Measurements from ENCODE around the gene NPL.

The NPL gene

DNA sequence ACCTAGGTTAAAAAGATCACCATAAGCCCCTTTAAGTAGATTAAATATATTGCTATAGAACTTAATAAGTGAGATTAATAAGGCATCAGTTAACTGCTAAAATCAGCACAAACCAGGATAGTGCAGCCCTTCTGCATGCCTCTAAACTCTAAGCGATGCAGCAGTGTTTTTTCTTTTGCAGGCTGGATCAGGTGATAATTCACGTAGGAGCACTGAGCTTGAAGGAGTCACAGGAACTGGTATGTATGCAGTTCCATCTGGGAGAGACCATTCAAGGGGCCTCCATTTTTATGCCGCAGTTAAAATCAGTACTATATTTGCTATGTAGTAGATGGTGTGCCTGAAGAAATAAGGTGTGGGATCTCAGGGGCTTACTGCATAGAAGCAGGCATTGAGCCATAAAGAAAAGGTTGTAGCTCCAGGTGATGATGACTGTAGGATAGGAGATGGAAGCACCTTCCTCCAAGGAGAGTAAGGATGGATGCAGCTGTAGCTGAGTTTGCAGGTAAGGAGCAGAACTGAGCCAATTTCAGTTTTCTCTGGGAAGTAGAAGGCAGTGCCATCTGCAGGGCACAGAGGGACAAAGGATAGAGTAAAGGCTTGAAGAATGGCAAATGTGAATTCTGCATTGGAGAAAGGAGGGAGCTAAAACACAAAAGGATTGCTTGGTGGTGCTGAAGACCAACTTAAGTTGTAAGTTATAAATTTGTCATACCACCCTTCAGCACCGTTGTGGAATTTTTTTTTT is 22.6 kb downstream of the NPL start:
- DNase-seq (ENCODE audit: low read depth in 1 of 2, low spot score in 1 of 2), result no peak

DNA sequence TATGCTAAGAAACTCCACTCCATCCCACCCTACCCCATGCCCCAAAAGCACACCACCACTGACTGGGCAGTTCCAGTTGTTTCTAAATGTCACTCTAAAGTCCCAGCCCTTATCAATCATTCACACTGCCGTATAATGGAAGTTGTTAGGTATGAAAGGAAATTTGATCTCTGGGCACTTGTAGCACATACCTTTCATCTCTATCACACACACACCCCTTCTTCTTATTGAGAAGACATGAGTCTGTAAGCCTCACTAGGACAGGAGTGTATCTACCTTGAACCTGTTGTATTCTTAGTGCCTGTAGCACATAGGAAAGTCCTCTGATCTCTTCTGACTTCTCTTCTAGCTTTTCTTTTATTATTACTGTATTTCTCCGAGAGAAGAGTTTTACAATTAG is 27.3 kb downstream of the NPL start:
- no peak for DNase-seq (ENCODE audit: low read depth in 1 of 2, low spot score in 1 of 2)

DNA sequence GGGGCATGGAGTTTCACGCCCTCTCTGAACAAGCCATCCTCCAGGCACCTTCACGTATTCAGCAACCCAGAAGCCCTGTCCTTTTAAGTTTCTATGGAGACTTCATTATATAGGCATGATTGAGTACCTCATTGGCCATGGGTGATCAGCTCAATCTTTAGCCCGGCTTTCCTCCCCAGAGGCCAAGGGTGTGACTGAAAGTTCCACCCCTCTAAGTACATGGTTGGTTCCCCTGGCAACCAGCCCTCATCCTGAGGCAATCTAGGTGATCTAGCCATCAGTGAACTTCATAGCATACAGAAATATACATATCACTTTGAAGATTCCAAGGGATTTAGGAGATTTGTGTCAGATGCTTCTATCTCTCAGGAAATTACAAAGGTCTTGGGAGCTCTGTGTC is 28.2 kb downstream of the NPL start:
- DNase-seq (ENCODE audit: low read depth in 1 of 2, low spot score in 1 of 2), result no peak

DNA sequence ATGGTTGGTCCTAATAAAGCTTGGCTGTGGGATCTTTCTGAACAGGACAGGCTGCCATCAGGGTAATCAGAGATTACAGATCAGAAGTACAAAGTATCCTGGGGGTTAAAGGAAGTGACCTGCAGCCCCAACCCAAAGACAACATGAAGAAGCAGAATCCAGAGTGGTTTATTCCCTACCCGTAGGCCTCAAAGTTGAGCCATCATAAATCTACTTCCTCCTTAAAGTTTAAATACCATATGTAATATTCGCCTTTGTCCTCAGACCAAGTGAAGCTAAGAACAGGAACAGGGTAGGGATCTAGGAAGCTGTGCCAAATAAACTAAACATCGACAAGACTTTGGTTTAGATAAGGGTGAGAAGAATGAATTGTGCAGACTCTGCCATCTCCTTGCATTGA is 33.6 kb downstream of the NPL start:
- no peak for DNase-seq (ENCODE audit: low read depth in 1 of 2, low spot score in 1 of 2)

DNA sequence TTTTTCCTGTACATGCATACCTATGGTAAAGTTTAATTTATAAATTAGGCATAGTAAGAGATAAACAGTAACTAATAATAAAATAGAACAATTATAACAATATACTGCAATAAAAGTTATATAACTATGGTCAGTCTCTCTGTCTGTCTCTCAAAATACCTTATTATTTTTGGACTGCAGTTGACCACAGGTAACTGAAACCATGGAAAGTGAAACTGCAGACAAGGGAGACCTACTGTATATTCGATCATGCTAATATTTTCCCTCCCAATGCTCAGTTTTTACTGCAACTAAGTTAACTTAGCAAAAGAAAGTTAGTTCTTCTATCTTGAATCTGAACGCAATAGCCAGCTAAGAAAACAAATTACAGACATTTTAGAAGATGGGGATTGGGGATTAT is 37.3 kb downstream of the NPL start:
- no peak for DNase-seq (ENCODE audit: low read depth in 1 of 2, low spot score in 1 of 2)

DNA sequence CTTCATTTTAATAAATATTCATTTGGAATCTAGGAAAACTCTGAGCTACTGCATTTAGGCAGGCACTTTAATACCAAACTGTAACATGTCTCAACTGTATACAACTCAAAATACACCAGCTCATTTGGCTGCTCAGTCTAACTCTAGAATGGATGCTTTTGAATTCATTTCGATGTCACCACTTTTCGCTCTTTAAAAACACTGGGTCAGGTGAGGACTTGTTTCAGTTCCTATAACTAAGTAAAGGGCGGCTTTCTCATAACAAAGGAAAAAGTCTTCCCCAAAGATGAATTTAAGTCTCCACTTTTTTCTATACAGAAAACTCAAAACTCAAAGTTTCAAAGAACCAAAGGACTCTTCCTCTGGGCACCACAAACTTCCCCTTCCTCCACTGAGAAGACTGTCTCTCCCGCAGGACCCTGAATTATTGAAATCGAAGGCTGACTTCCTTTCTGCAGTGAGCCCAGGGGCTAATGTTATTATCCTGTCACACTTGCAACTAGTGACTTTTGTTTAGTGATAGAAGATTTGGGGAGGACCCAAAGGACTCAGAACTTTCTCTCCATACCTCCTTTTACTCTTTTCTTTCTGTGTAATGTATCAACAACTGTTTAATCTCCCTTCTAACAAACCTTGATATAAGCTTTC is 39.8 kb downstream of the NPL start:
- DNase-seq (ENCODE audit: low read depth in 1 of 2, low spot score in 1 of 2), result no peak

DNA sequence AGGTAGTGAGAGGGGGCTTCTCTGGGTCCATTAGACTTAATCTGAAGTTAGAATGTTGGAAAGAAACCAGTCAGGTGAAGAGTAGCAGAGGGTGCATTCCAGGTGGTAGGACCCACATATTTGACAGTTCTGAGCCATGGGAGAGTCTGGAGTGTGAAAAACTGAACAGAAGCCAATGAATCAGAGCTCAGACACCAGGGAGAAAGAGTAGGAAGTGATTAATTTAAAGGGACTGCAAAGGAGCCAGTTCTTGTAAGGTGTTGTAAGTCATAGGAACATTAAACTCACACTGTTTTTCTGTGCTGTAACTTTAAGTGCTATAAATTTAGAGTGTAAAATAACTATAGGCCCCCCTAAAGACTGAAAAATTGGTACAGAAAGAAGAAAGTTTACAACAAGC is 43.7 kb downstream of the NPL start:
- no peak for DNase-seq (ENCODE audit: low read depth in 1 of 2, low spot score in 1 of 2)

DNA sequence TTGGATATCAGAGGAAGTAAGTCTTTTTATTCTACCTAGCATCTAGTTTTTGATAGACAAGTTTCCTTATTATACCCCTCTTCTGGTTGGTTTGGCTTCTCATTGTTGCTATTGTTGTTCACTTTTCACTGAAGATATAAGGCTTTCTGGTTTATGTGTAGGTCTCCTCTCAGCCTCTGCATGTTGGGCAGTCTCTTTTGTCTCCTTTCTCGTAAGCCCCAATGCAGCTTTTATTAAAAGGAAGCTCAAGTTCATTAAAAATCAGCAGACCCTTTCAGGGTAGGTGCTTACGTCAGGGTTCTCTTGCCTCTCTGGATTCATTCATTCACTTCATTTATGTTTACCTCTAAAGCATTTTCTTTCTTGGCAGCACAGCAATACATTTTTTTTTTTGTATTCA is 44.8 kb downstream of the NPL start:
- DNase-seq (ENCODE audit: low read depth in 1 of 2, low spot score in 1 of 2), result no peak

DNA sequence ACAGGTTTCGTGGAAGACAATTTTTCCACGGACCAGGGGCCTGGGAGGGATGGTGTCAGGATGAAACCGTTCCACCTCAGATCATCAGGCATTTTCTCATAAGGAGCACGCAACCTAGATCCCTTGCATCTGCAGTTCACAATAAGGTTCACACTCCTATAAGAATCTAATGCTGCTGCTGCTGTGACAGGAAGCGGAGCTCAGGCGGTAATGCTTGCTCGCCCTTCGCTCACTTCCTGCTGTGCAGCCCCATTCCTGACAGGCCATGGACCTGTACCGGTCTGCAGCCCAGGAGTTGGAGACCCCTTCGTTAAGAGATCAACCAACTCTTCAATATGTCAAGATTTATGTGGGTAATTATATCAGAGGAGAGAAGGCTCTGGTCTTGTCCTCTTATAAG is 46.2 kb downstream of the NPL start:
- DNase-seq (ENCODE audit: low read depth in 1 of 2, low spot score in 1 of 2), result no peak

DNA sequence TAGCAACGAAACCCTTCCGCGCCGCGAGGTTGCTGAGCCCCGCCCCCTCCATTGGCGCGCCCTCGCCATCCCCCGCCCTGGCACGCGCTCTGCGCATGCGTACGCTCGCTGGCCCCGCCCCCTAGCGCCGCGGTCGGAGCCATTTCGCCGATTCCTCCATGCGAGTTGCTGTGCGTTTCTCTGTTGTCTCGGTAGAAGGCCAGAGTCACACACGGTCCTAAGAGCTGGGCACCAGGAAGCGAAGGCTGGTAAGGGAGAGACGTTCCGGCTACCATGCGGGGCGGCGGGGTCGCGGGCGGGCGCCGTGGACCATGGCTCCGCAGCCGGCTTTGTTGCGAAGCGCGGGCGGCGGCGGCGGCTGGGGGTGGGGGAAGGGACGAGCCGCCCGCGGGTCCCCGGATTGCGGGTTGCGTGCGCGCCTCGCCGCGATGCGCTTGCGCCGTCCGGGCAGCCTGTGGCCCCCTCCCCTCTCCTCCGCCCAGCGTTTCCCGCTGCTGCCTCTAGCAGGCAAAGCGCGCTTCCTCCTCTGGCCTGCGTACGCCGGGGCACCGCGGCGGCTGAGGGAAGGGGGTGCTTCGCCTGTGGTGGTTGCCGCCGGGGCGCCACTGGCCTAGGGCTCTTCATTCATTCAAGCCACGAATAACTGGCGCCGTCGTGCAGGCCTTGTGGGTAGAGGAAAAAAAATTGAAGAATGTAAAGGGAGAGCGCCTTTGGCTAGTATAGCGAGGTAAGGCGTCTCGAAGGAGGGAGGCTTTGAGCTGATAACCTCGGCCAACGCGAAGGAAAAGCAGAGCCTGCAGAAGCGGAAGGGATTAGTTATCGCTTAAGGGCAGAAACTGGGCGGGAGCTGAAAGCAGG is 49.9 kb downstream of the NPL start, which contains the start of gene DHX9:
Gene DHX9, plus strand, starts transcription at position 139 of the 858 bp plus-strand sequence. CDS start 3,220 bp downstream, outside the sequence.
- DNase-seq (ENCODE audit: low read depth in 1 of 2, low spot score in 1 of 2), result peak; percentile 96 to 97

DNA sequence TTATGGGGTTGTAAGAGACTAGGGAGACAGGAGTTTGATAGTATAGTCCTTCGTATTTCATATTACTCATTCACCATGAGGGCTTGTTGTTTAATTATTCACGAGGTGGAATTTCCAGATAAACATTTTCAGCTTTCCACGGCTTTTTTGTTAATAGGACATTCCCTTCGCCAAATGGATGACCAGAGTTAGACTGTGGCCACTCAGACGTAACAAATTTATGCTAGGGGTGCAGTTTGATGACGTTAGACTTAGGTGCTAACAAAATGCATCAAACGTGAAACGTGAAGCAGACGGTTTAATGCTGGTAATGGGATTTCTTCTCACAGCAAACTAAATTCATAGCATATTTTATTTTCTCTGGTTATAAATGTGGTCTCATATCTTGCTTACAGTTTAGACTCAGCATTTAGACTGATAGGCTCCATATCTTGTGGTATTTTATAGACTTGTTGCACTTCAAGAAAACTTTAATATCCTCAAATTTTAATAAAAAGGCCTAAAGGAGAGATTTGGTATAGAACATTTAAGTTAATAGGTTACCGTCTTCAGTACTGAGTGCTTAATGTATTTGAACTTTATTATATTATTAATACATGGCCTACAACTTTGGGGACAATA is 51.9 kb downstream of the NPL start:
- no peak for DNase-seq (ENCODE audit: low read depth in 1 of 2, low spot score in 1 of 2)

DNA sequence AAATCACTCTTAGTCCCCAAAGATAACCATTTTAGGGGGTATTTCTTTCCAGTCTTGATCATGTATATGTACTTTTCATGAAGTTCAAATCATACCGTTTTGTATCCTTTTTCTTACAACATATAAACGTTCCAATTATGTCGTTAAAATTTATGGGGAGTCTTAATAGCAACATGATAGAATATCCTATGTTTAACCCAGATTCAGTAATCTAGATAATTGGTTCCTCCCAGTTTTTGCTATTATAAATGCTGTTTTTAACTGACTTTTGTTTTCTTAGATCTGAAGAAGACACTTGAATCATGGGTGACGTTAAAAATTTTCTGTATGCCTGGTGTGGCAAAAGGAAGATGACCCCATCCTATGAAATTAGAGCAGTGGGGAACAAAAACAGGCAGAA is 52.7 kb downstream of the NPL start:
- DNase-seq (ENCODE audit: low read depth in 1 of 2, low spot score in 1 of 2), result no peak

DNA sequence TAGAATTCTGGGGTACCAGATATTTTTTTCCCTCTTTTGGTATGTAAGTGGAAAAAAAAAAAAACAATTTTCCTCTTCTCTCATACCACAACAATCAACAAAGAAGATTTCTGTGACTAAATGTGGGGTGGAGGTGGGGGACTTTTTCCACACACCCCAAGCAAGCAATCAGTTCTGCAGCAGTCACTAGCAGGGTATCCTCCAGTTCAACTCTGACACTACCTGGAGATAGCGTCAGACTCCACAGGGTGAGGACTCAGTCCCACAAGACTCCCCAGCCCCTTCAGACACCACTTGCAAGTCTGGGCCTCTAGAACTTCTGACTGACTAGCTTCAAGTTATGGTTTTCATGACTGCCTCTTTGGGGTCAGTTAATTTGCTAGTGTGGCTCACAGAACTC is 55.8 kb downstream of the NPL start:
- no peak for DNase-seq (ENCODE audit: low read depth in 1 of 2, low spot score in 1 of 2)

DNA sequence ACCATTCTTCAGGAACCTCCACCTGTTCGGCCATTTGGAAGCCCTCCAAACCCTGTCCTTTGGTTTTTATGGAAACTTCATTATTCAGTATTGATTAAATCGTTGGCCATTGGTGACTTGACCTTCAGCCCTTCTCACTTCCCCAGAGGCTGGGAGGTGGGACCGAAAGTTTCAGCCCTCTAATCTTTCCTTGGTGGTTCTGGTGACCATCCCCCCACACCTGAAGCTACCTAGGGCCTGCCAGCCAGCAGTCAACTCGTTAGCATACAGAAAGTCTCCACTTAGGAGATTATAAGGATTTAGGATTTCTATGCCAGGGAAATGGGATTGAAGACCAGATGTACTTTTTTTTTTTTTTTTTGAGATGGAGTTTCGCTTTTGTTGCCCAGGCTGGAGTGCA is 56.3 kb downstream of the NPL start:
- DNase-seq (ENCODE audit: low read depth in 1 of 2, low spot score in 1 of 2), result no peak

DNA sequence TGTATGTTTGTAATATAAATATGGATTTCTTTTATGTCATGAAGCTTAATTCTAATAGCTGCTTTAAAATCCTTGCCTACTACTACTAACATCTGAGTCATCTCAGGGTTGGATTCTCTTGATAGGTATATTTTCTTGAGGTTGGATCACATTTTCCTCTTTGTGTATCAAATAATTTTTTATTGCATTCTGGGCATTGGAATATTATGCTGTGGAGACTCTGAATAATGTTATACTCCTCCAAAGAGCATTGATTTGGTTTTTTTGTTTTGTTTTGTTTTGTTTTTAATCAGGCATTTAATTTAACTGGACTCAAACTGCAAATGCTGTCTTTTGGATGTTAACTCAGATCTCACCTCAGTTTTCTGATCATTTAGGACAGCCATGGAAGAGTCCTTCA is 57.5 kb downstream of the NPL start:
- DNase-seq (ENCODE audit: low read depth in 1 of 2, low spot score in 1 of 2), result no peak

DNA sequence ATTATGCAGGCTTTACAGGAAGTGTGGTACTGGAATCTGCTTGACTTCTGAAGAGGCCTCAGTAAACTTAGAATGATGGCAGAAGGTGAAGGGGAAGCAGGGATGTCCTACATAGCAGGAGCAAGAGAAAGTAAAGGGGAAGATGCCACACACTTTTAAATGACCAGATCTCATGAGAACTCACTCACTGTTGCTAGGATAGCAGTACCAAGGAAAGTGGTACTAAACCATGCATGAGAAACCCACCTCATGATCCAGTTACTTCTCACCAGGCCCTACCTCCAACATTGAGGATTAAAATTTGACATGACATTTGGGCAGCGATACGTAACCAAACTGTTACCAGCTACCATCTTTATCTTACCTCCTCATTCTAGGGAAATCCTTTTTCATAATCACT is 59.2 kb downstream of the NPL start:
- DNase-seq (ENCODE audit: low read depth in 1 of 2, low spot score in 1 of 2), result no peak

DNA sequence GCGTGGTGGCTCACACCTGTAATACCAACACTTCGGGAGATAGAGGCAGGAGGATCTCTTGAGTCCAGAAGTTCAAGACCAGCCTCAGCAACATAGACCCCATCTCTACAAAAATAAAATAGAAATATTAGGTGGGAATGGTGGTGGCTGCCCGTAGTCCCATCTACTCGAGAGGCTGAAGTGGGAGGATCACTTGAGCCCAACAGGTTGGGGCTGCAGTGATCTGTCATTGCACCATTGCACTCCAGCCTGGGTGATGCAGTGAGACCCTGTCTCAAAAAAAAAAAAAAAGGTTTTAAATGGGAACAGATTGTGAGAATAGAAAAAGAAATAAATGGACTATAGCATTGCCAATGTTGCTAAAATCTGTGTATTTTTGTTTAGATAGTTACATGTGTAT is 60.7 kb downstream of the NPL start:
- DNase-seq (ENCODE audit: low read depth in 1 of 2, low spot score in 1 of 2), result no peak

DNA sequence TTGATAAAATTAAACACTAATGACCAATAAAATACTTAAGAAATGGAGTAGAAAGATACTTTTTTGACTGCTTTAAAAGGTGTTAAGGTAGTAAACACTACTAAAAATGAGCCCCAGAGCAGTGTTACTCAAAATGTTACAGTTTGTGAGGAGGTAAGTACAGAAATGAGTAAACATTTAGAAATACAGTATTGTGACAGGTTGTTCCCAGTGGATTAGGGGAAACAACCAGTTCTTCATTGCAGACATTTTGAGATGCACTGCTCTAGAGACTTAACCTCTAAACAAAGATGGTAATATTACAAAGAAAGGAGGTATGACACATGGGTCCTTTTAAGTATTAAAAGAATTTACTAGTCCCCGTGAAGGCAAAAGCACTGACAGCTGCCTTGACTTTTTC is 62.3 kb downstream of the NPL start:
- DNase-seq (ENCODE audit: low read depth in 1 of 2, low spot score in 1 of 2), result no peak

DNA sequence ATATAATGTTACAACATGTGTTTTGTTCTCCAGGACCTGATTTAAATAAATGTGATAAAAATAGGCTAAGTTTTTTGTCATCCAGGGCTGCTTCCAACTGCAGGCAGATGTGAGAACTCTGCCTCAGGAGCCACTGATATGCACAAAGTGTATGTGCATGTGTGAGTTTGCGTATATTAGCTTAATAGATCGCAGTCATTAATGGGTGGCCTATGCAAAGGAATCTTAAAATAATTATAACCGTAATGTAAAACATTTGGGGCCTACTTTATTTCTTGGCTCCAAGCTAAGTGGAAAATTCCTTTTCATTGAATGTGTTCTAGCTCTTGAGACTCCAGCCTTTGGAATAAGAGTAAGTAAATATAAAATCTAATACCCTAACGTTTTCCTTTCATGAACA is 66.3 kb downstream of the NPL start:
- DNase-seq (ENCODE audit: low read depth in 1 of 2, low spot score in 1 of 2), result no peak

DNA sequence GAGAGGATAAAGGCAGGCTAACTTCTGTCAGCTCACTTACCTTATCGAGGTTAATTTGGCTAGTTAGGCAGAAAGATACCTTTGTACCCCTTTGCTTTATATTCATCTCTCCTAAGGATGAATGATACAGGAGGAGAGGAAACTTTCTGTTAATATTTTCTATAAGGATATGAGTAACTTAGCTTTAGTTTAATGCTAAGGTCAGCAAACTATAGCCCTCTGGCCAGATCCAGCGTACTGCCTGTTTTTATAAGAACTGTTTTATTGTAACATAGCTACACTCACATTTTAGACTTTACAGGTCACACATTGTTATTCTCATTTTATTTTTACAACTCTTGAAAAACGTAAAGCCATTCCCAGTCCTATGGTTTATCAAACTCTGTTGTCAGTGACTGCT is 67.6 kb downstream of the NPL start:
- DNase-seq (ENCODE audit: low read depth in 1 of 2, low spot score in 1 of 2), result no peak

DNA sequence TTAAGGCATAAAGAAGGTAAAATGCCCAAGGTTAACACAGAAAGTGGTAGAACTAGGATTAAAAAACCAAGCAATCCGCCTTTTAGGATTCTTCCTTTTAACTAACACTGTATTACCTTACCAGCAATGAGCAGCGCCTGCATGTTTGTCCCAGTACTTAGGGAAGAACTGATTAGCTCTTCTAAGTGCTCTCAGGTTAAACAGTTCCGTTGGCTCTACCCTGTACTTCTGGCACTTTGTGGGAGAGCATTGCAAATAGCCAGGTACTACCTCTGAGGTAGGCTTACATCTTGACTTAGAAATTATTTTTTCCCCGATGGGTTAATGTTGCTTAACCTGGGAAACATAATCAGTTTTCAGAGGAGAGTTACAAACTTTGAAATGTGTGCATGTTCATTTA is 71.1 kb downstream of the NPL start:
- no peak for DNase-seq (ENCODE audit: low read depth in 1 of 2, low spot score in 1 of 2)

DNA sequence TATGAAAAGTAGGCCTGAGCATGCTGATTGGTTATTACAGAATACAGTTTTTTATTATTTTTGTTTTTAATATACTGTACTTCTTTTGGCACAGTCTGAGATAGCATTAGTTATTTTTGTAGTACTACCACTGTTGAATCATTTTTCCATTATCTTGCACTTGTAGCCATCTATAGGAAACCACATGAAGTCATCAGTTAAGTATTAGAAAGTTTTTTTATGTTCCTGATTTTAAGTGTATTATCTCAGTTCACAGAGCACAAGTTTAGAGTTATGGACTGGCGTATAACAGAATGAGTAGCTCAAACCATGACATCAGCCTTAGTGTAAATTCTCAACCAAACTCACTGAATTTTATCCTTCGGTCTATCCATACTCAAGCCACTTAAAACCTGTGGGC is 72.4 kb downstream of the NPL start:
- DNase-seq (ENCODE audit: low read depth in 1 of 2, low spot score in 1 of 2), result no peak

Measured in stimulated activated CD4-positive, alpha-beta T cell treated with anti-CD3 and anti-CD28 coated beads, Interleukin-15, amount 100 ng/mL, for 1 hour (primary cell).